HepG2 (cell line): ENCODE results near the gene DDRGK1. TPM values are rescaled to one million over a fixed set of nuclear protein-coding genes. Genes with fewer than 3 reads are reported as not detected.

Source experiments
- ADNP ChIP-seq: sonication (generic); formaldehyde crosslinking; IDR thresholded peaks from 2 replicates; pipeline ENCODE4 v1.4.0; 2020; ENCODE audit warnings: missing genetic modification reagents
- BHLHE40 ChIP-seq: IDR thresholded peaks from 2 replicates; pipeline ENCODE4 v1.6.1; 2011; ENCODE audit warnings: low read length, improper control_type of control experiment
- EED ChIP-seq: sonication (generic); formaldehyde crosslinking; IDR thresholded peaks from 2 replicates; pipeline ENCODE4 v1.5.0; 2020; ENCODE audit warnings: mild to moderate bottlenecking, missing genetic modification reagents
- FOXJ3 ChIP-seq: sonication (generic); formaldehyde crosslinking; IDR thresholded peaks from 2 replicates; pipeline ENCODE4 v1.4.0; 2020; ENCODE audit warnings: missing genetic modification reagents, mild to moderate bottlenecking, borderline replicate concordance
- MXD1 ChIP-seq: sonication (generic); formaldehyde crosslinking; IDR thresholded peaks from 2 replicates; pipeline ENCODE4 v1.4.0; 2020; ENCODE audit warnings: mild to moderate bottlenecking, missing genetic modification reagents
- NFE2L1 ChIP-seq: sonication (generic); formaldehyde crosslinking; IDR thresholded peaks from 2 replicates; pipeline ENCODE4 v1.4.0; 2020; ENCODE audit warnings: missing genetic modification reagents, mild to moderate bottlenecking, borderline replicate concordance
- PPARG ChIP-seq: conservative IDR thresholded peaks from 2 replicates; pipeline ENCODE4 v1.6.1; 2016; ENCODE audit warnings: missing biosample characterization, missing genetic modification reagents
- PRDM4 ChIP-seq: sonication (generic); formaldehyde crosslinking; IDR thresholded peaks from 2 replicates; pipeline ENCODE4 v1.9.0; 2021; ENCODE audit warnings: missing genetic modification reagents, borderline replicate concordance
- THAP9 ChIP-seq: sonication (generic); formaldehyde crosslinking; IDR thresholded peaks from 2 replicates; pipeline ENCODE4; 2020; ENCODE audit warnings: missing genetic modification reagents, mild to moderate bottlenecking, borderline replicate concordance
- ZNF142 ChIP-seq: sonication (generic); formaldehyde crosslinking; IDR thresholded peaks from 2 replicates; pipeline ENCODE4 v1.4.0; 2020; ENCODE audit warnings: missing genetic modification reagents
- ZNF414 ChIP-seq: sonication (generic); formaldehyde crosslinking; IDR thresholded peaks from 2 replicates; pipeline ENCODE4 v1.5.0; 2020; ENCODE audit warnings: missing genetic modification reagents
- ZNF460 ChIP-seq: sonication (generic); formaldehyde crosslinking; IDR thresholded peaks from 2 replicates; pipeline ENCODE4 v1.5.1; 2020; ENCODE audit warnings: missing genetic modification reagents, mild to moderate bottlenecking, borderline replicate concordance
- ZNF605 ChIP-seq: sonication (generic); formaldehyde crosslinking; IDR thresholded peaks from 2 replicates; pipeline ENCODE4 v1.8.0; 2022; ENCODE audit warnings: mild to moderate bottlenecking, missing genetic modification reagents
- ZNF614 ChIP-seq: IDR thresholded peaks from 2 replicates; pipeline ENCODE4 v1.6.1; 2018; ENCODE audit warnings: missing biosample characterization, missing genetic modification reagents, inconsistent platforms, borderline replicate concordance
- ZNF644 ChIP-seq: IDR thresholded peaks from 2 replicates; pipeline ENCODE4 v1.6.1; 2016; ENCODE audit warnings: low read depth
- polyA plus RNA-seq, 8 experiments: library from polyadenylated mRNA; depleted of rRNA in 3 of 8; stranded (reverse) in 7 of 8; unstranded in 1 of 8; fragments of >200 nt; fragmentation: Illumina TruSeq in 4 of 8; extraction: Trizol in 4 of 8; gene quantifications; 2 replicates each; pipeline versions ENCODE4 v1.2.1 to v1.2.3, GENCODE V29; 2011 to 2016; ENCODE audit warnings: low read depth in 4 of 8, missing spikeins in 1 of 8, mixed read lengths in 1 of 8; ENCODE audit not compliant: insufficient read depth in 1 of 8
- total RNA-seq, 5 experiments: library from RNA; depleted of rRNA; stranded (reverse); fragments of >200 nt; fragmentation: Illumina TruSeq; extraction: Trizol; gene quantifications; 2 replicates each; pipeline ENCODE4 v1.2.3, GENCODE V29; 2016; ENCODE audit warnings: low read depth in 1 of 5

Gene DDRGK1
- total and polyA plus RNA-seq, 2 of the 13 experiments (the other 11 are each of a cell fraction or from before 2014, with no cell fraction given): 96.7 to 149 TPM

GRCh38 chr20:3168079-3168828, 36.2 kb downstream of the DDRGK1 start (continued):
- TF ChIP-seq THAP9 (CRISPR knock-in tag): 0 out of 2 replicates have a peak, but pooled peaks have one; percentile 15
- peak; percentile 51 for TF ChIP-seq FOXJ3 (CRISPR knock-in tag)
- peak; percentile 79 for TF ChIP-seq MXD1 (CRISPR knock-in tag)
- TF ChIP-seq NFE2L1: no peak
- no peak for TF ChIP-seq BHLHE40
- TF ChIP-seq ZNF460 (CRISPR knock-in tag): peak; percentile 51; the same call in 1 of the 2 replicates
- TF ChIP-seq ZNF614 (CRISPR knock-in tag): peak; percentile 86; the same call in 1 of the 2 replicates
- TF ChIP-seq ZNF644: no peak
- no peak; the same call in 1 of the 2 replicates for TF ChIP-seq EED
- TF ChIP-seq PRDM4 (CRISPR knock-in tag): no peak
- TF ChIP-seq ZNF605 (CRISPR knock-in tag): peak; percentile 94
- TF ChIP-seq ZNF414 (CRISPR knock-in tag): peak; percentile 92; the same call in 1 of the 2 replicates
- 0 out of 2 replicates have a peak, but pooled peaks have one; percentile 48 for TF ChIP-seq PPARG (CRISPR knock-in tag)
- peak; percentile 63; the same call in 1 of the 2 replicates for TF ChIP-seq ZNF142
- peak; percentile 89; the same call in 1 of the 2 replicates for TF ChIP-seq ADNP (CRISPR knock-in tag)
